NCI-H526 treated with DMSO at 0.1 percent for 48 hours (cell line): ENCODE measurements around the gene RIOX2.
A peak's percentile ranks its signal among the peaks of the same experiment; 100 is the strongest.
"Not testable (repeated sequence)": the region's sequence is repeated elsewhere in the genome, so short reads cannot be mapped to it uniquely, and the experiment has no call there.

Experiments
- DNase-seq: peaks from one replicate; lab custom pipeline; 2025; lab: John Stamatoyannopoulos, UW

The RIOX2 gene

DNA sequence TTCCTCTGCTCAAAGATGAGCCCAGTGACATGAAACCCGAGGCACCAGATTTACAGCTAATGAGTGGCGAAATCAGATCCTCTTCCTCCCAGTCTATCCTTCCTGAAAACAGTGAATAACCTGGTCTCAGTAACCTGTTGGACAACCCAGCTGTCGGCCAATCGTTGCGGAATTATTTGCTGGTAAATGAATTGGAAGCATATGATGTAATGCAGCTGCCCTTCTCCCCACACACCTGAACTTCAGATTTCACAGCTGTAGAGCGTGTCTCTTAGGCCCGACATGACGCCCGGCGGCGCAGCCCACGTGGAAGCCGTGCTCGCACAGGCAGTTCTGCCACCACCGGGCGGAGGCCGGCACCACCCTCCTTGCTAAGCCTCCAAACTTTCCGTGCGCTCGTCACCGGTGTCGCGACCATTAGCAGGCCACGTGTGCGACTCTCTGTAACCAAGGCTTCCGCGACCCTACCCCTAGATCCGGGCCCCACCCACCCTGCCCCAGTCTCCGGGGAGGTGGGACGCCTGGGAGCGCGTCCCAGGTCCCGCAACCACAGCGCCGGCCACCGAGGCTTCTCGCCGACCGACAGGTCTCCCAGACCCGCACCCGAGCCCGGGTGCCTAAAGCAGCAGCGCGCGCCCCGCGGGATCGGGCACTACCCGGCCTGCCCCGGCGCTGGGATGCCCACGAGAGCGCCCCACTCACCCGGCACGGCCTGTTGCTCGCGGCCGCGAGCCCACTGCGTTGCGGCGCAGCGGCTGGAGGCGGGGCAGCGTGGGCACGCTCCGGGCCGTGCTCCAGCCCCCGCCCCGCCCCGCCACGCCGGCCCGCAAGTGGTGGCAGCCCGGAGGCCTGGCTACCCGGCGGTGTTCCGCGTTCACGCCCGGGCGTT lies at the start of gene RIOX2:
RIOX2 (minus strand) TSS at position 753 of the 889 bp plus-strand sequence. CDS start 4,838 bp downstream, outside the sequence.
- peak; percentile 19 for DNase-seq

DNA sequence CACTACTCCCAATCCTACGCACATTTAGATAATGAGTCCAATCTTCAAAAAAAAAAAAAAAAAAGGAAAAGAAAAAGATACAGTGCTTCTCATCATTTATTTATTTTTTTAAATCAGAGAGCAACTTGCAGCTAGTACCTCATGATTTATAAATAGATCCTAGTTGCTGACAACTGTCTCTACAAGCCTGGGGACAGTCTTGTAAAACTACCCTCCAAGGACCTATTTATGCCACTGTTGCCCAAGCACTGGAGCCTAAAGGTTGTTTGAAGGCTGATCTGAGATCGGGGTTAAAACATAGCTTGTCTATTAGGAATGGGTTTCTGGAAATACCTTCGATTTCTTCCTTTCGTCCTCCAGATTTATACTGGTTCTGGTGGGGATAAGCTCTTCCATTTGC lies 48.2 kb upstream of the RIOX2 start:
- no peak for DNase-seq

DNA sequence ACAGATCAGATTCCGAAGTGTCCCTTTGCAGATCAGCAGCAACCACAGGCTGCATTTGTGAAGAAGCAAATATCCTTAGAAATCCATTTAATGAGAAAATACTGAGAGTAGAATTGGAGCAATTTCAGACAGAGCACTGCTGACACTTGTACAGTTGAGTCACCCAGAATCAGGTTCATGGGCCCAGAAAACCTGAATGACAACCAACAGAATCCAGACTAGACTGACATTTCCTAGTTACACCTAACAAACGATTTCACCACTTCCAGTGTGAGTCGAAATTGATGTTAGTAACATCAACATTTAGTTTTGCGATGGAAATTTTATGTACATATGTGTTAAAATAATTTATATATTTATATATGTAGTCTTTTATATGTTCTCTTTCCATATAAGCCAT lies 46.1 kb upstream of the RIOX2 start:
- no peak for DNase-seq

DNA sequence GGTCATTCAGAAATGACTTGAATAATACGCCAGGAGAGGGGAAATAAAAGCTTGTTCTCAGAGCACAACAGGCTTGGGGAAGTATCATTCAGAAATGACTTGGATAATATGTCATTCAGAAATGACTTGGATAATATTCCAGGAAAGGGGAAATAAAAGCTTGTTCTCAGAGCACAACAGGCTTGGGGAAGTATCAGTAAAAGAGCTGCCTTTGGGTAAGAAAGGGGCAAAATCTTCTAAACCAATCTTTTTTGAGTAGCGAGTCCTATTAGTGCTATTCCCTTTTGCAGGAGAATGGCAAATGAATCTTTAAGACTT lies 42.0 kb upstream of the RIOX2 start:
- no peak for DNase-seq

DNA sequence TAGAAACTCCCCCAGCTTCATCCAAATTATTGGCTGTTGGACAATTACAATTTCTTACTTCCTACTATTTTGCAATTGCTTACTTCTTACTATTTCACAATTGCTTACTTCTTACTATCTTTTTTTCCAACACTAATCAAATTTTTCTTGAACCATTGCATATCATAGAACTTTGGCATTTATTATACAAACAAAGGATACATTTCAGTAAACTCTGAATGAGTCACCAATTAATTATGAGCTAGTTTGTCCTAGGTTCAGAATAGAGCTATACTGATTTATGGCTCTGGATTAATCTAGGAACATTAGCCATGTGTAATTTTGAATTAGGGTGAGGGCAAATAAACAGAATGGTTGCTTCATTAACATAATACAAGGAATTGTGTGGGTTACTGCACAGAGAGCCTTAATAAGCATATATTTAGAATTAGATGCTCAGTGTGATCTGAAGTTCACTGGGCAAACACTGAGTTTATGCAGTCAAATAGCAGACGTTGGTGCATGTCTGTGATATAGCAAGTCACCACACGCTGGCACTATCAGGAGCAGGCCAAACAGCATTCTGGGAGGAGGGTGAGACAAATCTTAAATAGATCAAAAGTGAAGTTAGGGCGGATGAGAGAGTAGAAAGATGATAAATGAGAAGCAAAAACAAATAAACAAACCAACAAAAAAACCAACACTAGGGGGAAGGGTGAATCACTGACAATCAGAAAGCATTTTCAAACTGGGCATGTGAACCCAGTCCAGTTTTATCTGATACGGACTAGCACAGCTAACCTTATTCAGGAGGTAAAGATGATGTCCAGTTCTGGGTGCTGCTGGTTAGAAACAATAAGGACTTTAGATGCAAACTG lies 41.4 kb upstream of the RIOX2 start:
- DNase-seq, result peak; percentile 9

DNA sequence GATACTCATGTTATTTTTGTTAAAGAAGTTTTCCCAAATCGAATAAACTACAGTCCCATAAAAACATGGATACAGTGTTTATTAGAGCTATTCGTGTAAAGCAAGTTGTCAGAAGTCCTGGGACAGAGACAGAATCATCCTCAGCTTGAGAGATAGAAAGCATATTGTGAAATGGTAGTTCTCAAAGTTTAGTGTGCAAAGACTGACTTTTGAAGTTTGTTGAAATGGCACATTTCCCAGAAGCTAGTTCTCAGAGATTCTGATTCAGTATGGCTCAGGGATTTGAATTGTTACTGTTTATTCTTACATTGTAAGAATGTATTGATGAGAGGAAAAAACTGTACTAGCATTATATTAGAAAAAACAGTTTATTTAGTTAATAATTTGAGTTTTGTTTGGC lies 40.7 kb upstream of the RIOX2 start:
- no peak for DNase-seq

DNA sequence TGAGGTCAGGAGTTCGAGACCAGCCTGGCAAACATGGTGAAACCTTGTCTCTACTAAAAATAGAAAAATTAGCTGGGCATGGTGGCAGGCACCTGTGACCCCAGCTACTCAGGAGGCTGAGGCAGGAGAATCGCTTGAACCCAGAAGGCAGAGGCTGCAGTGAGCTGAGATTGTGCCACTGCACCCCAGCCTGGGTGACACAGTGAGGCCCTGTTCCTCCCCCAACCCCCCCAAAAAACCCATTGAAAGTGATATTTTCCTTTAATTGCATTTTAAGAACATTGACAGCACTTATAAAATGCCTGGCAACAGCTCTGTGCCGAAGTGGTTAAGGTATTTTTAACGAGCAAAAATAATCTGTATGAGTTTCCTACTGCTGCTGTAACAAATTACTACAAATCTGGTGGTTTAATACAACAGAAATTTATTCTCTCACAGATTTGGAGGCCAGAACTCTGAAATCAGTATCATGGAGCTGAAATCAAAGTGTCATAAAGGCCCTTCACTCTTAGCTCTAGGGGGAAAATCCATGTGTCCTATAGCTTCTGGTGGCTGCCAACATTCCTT lies 38.7 kb upstream of the RIOX2 start:
- not testable (repeated sequence) for DNase-seq

DNA sequence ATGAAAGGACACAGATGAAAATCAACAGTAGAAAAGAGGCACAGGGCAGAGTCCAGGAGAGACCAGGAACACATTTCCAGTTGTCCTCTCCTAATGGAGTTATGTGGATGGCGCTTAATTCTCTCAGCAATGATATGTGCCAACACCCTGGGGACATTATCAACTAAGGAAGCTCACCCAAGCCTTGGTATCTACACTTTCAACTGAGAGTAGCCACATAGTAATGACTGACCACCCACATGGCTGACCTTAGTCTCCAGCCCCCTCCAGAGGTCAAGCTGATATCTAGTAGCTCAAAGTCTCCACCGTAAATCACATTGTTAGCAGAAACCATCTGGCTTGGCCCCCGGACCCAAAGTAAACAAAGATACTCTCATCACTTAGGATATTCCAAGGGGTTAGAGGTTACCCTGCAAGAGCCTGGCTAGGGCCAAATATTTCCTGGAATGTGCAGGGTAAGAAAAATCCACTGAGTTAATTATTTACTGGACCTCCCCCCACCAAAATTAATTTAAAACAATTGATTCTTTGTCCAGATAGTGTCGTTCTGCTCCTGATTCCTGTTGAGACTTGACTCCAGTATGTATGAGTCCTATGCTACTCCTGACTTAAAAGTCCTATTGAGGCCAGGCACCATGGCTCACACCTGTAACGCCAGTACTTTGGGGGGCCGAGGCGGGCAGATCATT lies 38.1 kb upstream of the RIOX2 start:
- no peak for DNase-seq

DNA sequence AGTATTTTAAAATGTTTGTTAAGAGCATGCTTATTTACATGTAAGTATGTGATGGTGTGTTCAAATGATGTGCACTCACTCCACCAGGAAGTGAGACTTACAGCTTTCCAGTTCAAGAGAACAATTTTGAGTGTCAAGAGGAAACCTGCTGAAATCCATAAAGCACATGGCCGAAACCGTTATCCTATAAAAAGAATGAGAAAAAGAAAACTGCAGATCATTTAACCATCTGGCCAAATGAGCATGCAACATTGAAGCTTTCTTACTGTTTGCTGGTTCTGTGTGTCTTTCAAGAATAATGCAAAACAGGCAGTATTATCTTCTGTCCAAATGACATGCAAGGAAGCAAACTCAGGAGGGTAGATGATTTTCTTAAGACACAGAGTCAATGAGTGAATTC lies 36.6 kb upstream of the RIOX2 start:
- no peak for DNase-seq

DNA sequence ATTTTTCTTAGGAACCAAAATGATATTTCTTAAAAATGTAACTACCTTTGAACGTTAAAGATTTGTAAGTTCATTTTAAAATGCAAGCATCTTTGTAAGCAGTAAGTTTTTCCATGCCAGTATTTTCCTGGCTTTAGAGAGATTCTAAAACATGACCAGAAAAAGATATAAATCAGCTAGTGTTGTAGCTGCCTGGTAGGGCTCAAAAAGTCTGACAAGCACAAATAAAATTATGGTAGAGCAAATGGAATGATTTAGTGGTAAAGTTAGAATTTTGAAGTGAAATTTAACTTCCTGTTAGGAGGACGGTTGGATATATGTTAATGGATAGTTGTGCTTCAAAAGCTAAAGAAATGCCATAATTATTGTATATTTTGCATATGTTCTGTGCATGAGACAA lies 33.2 kb upstream of the RIOX2 start:
- DNase-seq, result no peak

DNA sequence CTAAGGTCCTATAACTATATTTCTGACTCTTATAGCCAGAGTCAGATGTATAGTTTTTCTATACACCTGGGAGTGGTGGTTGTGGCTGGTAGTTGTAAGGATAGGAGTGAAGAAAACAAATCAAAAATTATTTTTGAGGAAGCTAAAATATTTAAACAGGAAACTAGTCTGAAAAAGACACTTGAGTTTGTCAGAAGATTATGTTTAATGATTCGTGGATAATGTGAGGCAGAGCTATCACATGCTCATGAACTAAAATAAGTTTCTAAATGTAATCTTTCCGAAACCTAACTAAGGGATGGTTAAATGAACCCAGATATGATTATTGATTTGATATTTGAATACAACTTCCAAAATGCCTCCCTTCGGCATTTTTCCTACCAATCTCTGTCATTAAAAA lies 32.5 kb upstream of the RIOX2 start:
- no peak for DNase-seq

DNA sequence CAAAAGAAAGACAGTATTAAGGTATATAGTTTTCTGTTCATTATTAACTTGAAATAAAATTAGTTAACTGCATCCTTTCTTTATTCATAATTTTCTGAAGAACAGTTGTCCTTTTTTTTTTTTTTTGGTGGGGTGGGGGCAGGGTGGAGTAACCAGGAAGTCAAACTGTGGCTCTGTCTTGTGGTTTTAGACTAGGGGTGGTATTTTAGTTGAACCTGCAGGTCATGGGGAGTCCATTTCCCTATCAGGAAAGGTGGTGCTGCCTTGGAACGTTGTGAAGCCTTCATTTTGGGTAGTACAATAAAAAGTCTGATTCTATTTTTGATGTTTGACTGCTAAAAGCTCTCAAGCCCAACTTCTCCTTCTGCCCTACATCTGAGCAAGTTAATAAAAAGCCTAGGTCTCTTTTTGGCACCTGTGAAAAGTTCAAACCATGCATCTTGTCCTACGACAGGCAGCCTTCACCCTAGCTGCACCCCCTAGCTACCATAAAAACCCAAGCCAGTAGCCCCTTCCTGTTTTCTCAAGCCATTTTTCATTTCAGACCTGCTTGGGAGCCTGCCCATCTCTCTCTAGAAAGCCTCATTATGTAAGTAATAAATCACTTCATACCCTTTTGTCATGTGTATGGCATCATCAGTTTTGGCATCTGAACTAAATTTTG lies 31.2 kb upstream of the RIOX2 start:
- DNase-seq, result no peak

DNA sequence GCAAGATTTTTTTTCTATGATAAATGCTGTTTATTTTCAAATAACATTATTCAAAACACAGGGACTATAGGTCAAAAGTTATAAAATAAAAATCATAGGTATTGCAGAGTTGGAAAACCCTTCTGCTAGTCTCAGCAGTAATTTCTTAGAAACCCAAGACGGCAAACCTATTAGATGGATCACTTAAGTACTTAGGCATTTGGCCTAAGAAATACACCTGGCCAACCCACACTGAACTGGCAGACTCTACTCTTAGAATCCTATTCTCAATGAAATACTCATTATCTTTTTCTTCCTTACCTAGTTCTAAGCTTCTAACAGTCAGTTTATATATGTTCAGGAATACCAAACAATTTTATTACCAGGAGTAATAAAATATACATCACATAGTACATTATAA lies 30.5 kb upstream of the RIOX2 start:
- DNase-seq, result no peak

DNA sequence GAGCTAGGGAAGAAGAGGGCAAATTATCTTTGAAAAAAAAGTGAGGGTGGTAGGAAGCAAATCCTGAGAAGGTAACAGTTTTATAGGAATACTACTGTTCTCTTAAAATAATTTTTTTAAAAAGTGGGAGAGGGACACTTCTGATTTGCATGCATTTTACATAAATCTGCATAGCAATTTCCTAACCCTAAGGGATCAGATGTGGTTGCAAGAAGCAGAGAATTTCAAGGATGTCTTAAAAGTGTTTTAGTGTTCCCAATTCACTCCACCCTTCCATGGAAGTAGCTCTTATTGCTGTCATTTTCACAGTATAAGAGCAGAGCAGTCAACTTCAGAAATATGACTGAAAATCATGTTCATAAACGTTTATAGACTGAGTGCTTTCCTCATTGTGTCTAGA lies 27.8 kb upstream of the RIOX2 start:
- DNase-seq, result no peak

DNA sequence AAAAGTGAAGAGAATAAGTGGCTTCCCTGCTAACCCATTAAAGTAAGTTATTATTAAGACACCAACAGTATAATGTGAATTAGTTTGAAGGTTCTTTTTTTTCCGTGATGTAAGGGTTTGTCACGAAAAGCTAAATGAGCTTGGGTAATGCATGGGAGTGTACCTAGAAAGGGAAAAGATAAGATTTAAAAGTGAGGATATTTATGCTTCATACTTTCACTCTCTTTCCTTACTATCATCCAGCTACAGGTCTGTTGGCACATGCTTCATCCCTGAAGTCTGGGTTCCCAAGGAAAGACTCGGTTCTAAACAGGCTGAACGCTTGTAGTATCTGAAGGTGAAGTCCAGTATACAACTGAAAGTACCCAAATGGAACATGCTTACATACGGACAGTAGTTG lies 26.9 kb upstream of the RIOX2 start:
- no peak for DNase-seq

DNA sequence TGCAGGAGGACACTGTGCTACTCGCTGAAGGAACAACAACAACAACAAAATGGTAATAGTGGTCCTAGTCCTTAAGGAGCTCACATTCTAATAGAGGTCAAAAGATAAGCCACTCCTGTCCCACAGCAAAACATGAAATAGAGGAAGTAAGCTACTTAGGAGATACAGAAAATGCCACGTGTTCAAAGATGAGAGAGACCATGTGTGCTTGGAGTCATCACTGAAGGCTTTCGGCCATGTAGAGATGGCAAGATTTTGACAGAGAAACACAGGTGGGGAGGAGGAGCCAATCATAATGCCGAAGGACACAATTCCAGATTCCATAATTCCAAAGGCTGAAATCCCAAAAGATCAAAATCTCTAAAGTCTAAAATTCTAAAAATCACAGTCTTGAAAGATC lies 24.8 kb upstream of the RIOX2 start:
- no peak for DNase-seq

DNA sequence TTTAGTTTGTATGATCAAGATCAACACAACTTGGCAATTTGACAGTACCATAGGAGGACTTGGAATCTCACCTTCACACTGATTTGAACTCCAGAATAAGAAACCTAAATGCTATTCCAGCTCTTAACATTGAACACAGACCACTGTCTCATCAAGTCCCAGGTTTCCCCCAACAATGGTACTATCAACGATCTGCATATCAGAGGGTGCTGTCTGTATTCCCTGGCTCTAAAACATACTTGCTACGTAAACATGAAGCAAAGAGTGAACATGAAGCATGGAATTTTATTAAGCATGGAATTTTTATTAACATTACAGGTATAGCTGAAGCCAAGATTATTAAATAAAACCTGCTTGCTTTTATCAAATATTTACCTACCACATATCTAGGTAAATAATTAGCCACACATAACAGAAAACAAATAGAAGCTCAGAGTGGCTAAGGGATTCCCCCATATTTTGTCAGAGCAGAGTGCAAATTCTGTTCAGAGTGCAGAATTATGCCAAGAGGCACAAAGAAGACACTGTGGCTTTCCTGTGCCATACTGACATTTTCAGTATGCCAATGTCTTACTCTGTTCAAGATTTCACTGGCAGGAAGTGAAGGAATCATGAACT lies 22.2 kb upstream of the RIOX2 start:
- no peak for DNase-seq

DNA sequence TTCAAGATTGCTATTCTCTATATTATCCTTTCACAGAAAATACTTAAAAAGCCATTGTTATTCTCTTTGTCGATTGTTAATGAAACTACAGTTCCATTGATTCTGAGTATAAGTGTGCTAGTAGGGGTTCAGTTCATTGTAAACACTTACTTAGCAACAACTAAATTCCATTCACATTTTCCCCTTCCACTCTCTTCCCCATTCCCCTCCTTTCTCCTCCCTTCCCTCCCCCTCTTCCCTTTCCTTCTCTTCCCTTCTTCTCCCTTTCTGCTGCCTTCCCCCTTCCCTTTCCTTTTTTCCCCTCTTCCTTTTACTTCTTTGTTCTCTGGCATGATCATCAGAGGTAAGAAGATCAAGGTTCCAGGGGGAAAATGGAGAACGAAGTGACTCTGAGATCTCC lies 21.3 kb upstream of the RIOX2 start:
- DNase-seq, result no peak

DNA sequence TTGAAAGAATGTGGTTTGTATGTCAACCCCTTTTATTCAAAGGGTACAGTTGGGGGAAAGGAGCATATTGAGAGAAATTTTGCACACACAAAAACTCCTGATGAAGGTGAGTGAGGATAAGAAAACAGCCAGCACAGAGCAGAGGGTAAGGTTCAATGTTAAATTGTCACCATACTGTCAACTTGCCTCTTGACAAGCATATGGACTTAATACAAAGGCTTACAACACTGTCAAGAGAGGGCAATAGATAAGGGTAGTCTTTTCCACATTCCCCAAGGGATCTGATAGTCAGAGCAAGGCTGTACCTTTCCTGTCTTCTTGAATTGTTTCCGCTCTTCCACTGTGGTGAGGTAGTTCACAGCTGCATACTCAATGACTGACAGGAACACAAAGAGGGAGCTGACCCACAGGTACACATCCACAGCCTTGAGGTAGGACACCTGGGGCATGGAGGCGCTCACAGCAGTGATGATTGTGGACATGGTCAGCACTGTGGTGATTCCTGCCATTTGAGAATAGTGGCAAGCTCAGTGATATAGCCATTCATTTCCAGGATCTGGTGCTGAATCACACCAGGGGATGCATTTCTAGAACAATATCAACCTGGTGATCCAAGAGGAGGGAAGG lies 20.4 kb upstream of the RIOX2 start:
- DNase-seq, result no peak

DNA sequence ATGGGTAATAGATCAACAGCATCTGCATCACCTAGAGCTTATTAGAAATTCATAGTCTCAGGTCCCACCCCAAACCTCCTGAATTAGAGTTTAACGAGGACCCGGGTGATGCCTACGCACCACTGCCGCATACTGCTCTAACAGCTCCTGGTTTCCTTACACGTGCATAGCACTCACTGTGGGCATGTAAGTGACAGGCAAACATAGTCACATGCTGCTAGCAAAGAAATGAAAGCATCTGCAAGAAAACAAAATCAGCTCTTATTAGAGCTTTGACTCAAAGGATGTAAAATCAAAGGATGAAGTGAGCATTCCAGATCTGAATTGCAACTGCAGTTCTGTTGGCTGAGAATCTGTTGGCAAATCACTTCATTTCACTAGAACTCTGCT lies 19.1 kb upstream of the RIOX2 start:
- DNase-seq, result no peak
